OCI-LY3 (cell line): ENCODE data around the gene AXIN2.

Experiments
- H2AFZ ChIP-seq: fragments of 200-600, 300-600 bp; shearing (Covaris generic); 2 replicates; pipeline ENCODE4 v1.6.0; 2014; ENCODE audit warnings: antibody characterized with exemption, low read depth, low read length
- H3K27ac ChIP-seq: fragments of 200-600, 300-600 bp; sonication (generic); 2 replicates; pipeline ENCODE4 v1.5.1; 2014; ENCODE audit warnings: mild to moderate bottlenecking, low read length, moderate library complexity, mixed read lengths
- H3K27me3 ChIP-seq: fragments of 200-600, 300-600 bp; sonication (generic); 2 replicates; pipeline ENCODE4 v1.6.1; 2014; ENCODE audit warnings: low read depth, low read length, mixed read lengths
- H3K36me3 ChIP-seq: fragments of 200-600, 300-600 bp; sonication (generic); replicated peaks from 2 replicates; pipeline ENCODE3; 2014; ENCODE audit warnings: low read depth, low read length, mixed read lengths
- H3K4me1 ChIP-seq: fragments of 300-600, 200-600 bp; sonication (generic); 2 replicates; pipeline ENCODE4 v1.6.1; 2014; ENCODE audit warnings: low read length, mixed read lengths
- H3K4me2 ChIP-seq: fragments of 200-600, 300-600 bp; sonication (generic); 2 replicates; pipeline ENCODE4 v1.6.1; 2014; ENCODE audit warnings: low read length, mixed read lengths
- H3K4me3 ChIP-seq: fragments of 300-600, 200-600 bp; sonication (generic); 2 replicates; pipeline ENCODE4 v1.5.1; 2014; ENCODE audit warnings: antibody characterized with exemption, mild to moderate bottlenecking, low read length, moderate library complexity
- H3K79me2 ChIP-seq: fragments of 300-600, 200-600 bp; shearing (Covaris generic); 2 replicates; pipeline ENCODE4 v1.6.1; 2014; ENCODE audit warnings: mild to moderate bottlenecking, low read length, mixed read lengths
- H3K9ac ChIP-seq: fragments of 300-600, 200-600 bp; shearing (Covaris generic); 2 replicates; pipeline ENCODE4 v1.6.0; 2014; ENCODE audit warnings: mild to moderate bottlenecking, low read length, moderate library complexity
- H3K9me3 ChIP-seq: fragments of 200-600, 300-600 bp; shearing (Covaris generic); 2 replicates; pipeline ENCODE4 v1.6.1; 2014; ENCODE audit warnings: low read length, mixed read lengths; ENCODE audit not compliant: insufficient read depth
- H4K20me1 ChIP-seq: fragments of 200-600, 300-600 bp; sonication (generic); 2 replicates; pipeline ENCODE4 v1.6.1; 2016; ENCODE audit warnings: low read length, mixed read lengths; ENCODE audit not compliant: insufficient read depth
- CTCF ChIP-seq: fragments of 200-600, 300-600 bp; sonication (generic); IDR thresholded peaks from 2 replicates; pipeline ENCODE4 v1.5.1; 2014; ENCODE audit warnings: antibody characterized with exemption, low read length, low read depth
- EZH2phosphoT487 ChIP-seq: fragments of 200-600 bp; shearing (Covaris generic); IDR thresholded peaks from 2 replicates; pipeline ENCODE4 v1.6.1; 2018; ENCODE audit warnings: antibody characterized with exemption, mixed run types, low read depth

Gene AXIN2

GRCh38 chr17:65592125-65592965 is 30.9 kb upstream of the AXIN2 start:
- Histone ChIP-seq H3K4me1 (peaks cover 8% of the 10 kb centered on the region), H3K4me3 (no peak overlapping the region)

GRCh38 chr17:65589321-65589720 is 27.9 kb upstream of the AXIN2 start:
- no peaks in the 10 kb centered on the region for H3K27me3 ChIP-seq
- no peaks in the 10 kb centered on the region for H3K9me3 ChIP-seq
- no peak overlapping the region for H3K4me3 ChIP-seq
- H3K79me2 ChIP-seq = no peaks in the 10 kb centered on the region
- no peak overlapping the region for H3K27ac ChIP-seq
- no peak overlapping the region for H3K9ac ChIP-seq
- H3K4me2 ChIP-seq = no peak overlapping the region
- H2AFZ ChIP-seq = no peak overlapping the region
- no peaks in the 10 kb centered on the region for H3K36me3 ChIP-seq
- TF ChIP-seq EZH2phosphoT487 = no peak
- no peak for TF ChIP-seq CTCF
- peaks cover 1% of the 10 kb centered on the region; the same call in 1 of the 2 replicates for H3K4me1 ChIP-seq
- H4K20me1 ChIP-seq = no peaks in the 10 kb centered on the region

More at GRCh38 chr17:65592125-65592965, 30.9 kb upstream of the AXIN2 start:
- Histone ChIP-seq H2AFZ (no peak overlapping the region), H4K20me1 (no peaks in the 10 kb centered on the region), H3K79me2 (no peaks in the 10 kb centered on the region), H3K4me2 (no peak overlapping the region), H3K9me3 (no peaks in the 10 kb centered on the region), H3K9ac (no peak overlapping the region), H3K27me3 (no peaks in the 10 kb centered on the region), H3K27ac (no peak overlapping the region), H3K36me3 (no peaks in the 10 kb centered on the region)
- TF ChIP-seq CTCF (no peak), EZH2phosphoT487 (no peak)

- no peaks in the 10 kb centered on the region for H4K20me1 ChIP-seq
- H3K27ac ChIP-seq = no peak overlapping the region
- H3K4me1 ChIP-seq = no peaks in the 10 kb centered on the region
- no peaks in the 10 kb centered on the region for H3K9me3 ChIP-seq
- no peak overlapping the region for H2AFZ ChIP-seq
- H3K9ac ChIP-seq = no peak overlapping the region
- no peak for TF ChIP-seq EZH2phosphoT487
- no peak for TF ChIP-seq CTCF
- H3K36me3 ChIP-seq = no peaks in the 10 kb centered on the region
- H3K4me2 ChIP-seq = no peak overlapping the region
- no peak overlapping the region for H3K4me3 ChIP-seq
- no peaks in the 10 kb centered on the region for H3K27me3 ChIP-seq
- no peaks in the 10 kb centered on the region for H3K79me2 ChIP-seq
Measured at GRCh38 chr17:65588181-65588808, 26.8 kb upstream of the AXIN2 start.

- TF ChIP-seq CTCF = no peak
- TF ChIP-seq EZH2phosphoT487 = no peak
- Histone ChIP-seq H3K27ac (no peak overlapping the region), H3K36me3 (no peaks in the 10 kb centered on the region), H3K9me3 (no peaks in the 10 kb centered on the region), H2AFZ (no peak overlapping the region), H3K79me2 (no peaks in the 10 kb centered on the region), H3K4me2 (no peak overlapping the region), H3K4me1 (no peaks in the 10 kb centered on the region), H3K4me3 (no peak overlapping the region), H3K9ac (no peak overlapping the region), H3K27me3 (no peaks in the 10 kb centered on the region), H4K20me1 (no peaks in the 10 kb centered on the region)
Measured at GRCh38 chr17:65587534-65588180, 26.2 kb upstream of the AXIN2 start.
